Activated CD4-positive, alpha-beta T cell treated with anti-CD3 and anti-CD28 coated beads for 36 hours (primary cell): ENCODE results near the gene SOAT2. TPM values are rescaled to one million over a fixed set of nuclear protein-coding genes. Genes with fewer than 3 reads are reported as not detected.

Experiments
- ATAC-seq: fragments of 200-7000 bp; cut with Tn5 transposase; one replicate; pipeline ENCODE4 v1.10.0; 2021; ENCODE audit warnings: mild to moderate bottlenecking, moderate library complexity
- CTCF ChIA-PET: fragments of 350-600 bp; sonication (Branson Sonifier 250); formaldehyde crosslinking; loops from one replicate; lab custom pipeline; 2021; ENCODE audit warnings: antibody characterized with exemption; lab: Charles Lee
- POLR2A ChIA-PET: fragments of 350-600 bp; sonication (Branson Sonifier 250); formaldehyde crosslinking; loops from one replicate; lab custom pipeline; 2021; ENCODE audit warnings: antibody characterized with exemption, inconsistent platforms; lab: Charles Lee
- DNase-seq: peaks from one replicate; pipeline ENCODE4 v3.0.0-alpha.2; 2020
- H3K27ac Mint-ChIP-seq: one replicate; pipeline ENCODE4 v1.8.0; 2021; ENCODE audit warnings: mixed read lengths
- H3K27me3 Mint-ChIP-seq: one replicate; pipeline ENCODE4 v1.8.0; 2021; ENCODE audit warnings: mixed read lengths
- H3K36me3 Mint-ChIP-seq: one replicate; pipeline ENCODE4 v1.8.0; 2021; ENCODE audit warnings: low read depth, mixed read lengths
- H3K4me1 Mint-ChIP-seq: one replicate; pipeline ENCODE4 v1.8.0; 2021; ENCODE audit warnings: mixed read lengths
- H3K4me3 Mint-ChIP-seq: one replicate; pipeline ENCODE4 v1.8.0; 2021; ENCODE audit warnings: mild to moderate bottlenecking, moderate library complexity, mixed read lengths
- H3K9me3 Mint-ChIP-seq: one replicate; pipeline ENCODE4 v1.8.0; 2021; ENCODE audit warnings: low read depth, mixed read lengths
- intact Hi-C, 2 experiments: fragments of 100-400 bp; cut with DNase I in 1 of 2; cut with micrococcal nuclease in 1 of 2; formaldehyde crosslinking; loops; one replicate each; pipeline versions ENCODE4 v1.14.2 to v1.15.1; 2022 to 2024; cut with DNase I, micrococcal nuclease
- total RNA-seq, 2 experiments: library from RNA; stranded (reverse); gene quantifications; one replicate each; pipeline ENCODE4 v1.2.3, GENCODE V29; 2021

The SOAT2 gene
- total RNA-seq, 2 experiments from 2014 or later = 0.57 to 0.79 TPM

DNA sequence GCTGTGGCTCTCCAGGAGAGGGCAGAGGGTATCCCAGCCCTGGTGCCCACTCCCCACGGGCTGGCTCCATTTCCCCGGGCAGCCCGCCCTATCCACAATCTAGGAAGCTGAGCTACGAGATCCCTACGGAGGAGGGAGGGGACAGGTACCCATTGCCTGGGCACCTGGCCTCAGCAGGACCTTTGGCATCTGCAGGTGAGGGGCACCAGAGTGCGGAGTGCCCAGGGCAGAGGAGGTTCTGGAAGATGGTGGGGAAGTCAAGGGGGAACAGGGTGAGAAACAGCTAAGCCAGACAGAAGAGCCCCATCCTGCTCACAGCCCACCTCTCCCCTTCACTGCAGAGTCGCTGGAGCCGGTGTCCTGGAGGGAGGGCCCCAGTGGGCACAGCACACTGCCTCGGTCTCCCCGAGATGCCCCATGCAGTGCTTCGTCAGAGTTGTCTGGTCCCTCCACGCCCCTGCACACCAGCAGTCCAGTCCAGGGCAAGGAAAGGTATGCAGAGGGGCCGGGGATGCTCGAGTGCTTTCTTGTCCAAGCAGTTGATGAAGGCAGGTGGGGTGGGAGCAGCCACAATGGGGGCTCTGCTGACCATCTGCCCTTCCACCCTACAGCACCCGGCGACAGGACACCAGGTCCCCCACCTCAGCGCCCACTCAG lies 43.1 kb upstream of the SOAT2 start:
- Mint-ChIP-seq H3K27me3 (no peaks in the 10 kb centered on the region), H3K4me3 (no peak overlapping the region), H3K9me3 (no peaks in the 10 kb centered on the region), H3K4me1 (no peaks in the 10 kb centered on the region), H3K27ac (no peak overlapping the region), H3K36me3 (peaks cover 6% of the 10 kb centered on the region)
- CTCF ChIA-PET = interaction anchor here (9.3 to 15.8 kb wide), 2 partner anchors 21 to 40 kb away, joined by 155 to 277 read pairs; partner anchors contain the start of genes IGFBP6, SOAT2 and SPRYD3
- ATAC-seq (no peak), DNase-seq (peak; percentile 4)
- intact Hi-C loops = loop anchor here in 1 of 2 experiments (10.0 kb wide), 1 partner anchor 135 kb away; no protein-coding TSS in a partner anchor
- POLR2A ChIA-PET = no interaction called here

DNA sequence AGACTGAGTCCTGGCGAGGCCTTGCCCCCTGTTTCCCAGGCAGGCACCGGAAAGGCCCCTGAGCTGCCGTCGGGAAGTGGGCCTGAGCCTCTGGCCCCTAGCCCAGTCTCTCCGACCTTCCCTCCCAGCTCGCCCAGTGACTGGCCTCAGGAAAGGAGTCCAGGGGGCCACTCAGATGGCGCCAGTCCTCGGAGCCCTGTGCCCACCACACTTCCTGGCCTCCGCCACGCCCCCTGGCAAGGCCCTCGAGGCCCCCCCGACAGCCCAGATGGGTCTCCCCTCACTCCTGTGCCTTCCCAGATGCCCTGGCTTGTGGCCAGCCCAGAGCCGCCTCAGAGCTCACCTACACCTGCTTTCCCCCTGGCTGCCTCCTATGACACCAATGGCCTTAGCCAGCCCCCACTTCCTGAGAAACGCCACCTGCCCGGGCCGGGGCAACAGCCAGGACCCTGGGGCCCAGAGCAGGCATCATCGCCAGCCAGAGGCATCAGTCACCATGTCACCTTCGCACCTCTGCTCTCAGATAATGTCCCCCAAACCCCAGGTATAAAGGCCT lies 42.5 kb upstream of the SOAT2 start:
- ChIA-PET CTCF (interaction anchor here (0.6 to 15.8 kb wide), 4 partner anchors 20 to 823 kb away, joined by 3 to 277 read pairs (median 80); partner anchors contain the start of genes IGFBP6, SOAT2 and SPRYD3), POLR2A (no interaction called here)
- peak; percentile 4 for DNase-seq
- Mint-ChIP-seq H3K36me3 (peaks cover 8% of the 10 kb centered on the region), H3K9me3 (no peaks in the 10 kb centered on the region), H3K4me3 (no peak overlapping the region), H3K4me1 (no peaks in the 10 kb centered on the region), H3K27me3 (no peaks in the 10 kb centered on the region), H3K27ac (no peak overlapping the region)
- ATAC-seq = no peak
- intact Hi-C loops = loop anchor here in 1 of 2 experiments (10.0 kb wide), 1 partner anchor 134 kb away; no protein-coding TSS in a partner anchor

DNA sequence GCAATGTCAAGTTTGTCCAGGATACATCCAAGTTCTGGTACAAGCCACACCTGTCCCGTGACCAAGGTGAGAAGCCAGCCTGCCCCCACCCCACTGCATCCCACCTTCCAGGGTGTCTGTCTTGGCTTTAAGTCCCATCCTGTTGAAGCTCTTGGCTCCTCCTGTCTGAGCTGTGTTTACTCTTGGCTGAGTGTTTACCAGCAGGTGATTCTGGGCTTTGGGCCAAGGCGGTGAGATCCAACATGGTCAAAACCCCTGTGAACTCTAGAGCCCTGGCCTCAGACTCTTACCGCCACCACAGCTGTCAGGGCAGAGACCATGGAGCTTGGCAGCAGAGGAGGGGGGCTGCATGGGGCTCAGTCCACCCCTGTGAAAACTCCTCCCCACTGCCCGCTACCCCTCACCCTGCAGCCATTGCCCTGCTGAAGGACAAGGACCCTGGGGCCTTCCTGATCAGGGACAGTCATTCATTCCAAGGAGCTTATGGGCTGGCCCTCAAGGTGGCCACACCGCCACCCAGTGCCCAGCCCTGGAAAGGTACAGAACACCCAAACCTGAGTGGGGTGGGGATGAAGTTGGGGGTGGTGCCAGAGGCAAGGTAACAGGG lies 41.8 kb upstream of the SOAT2 start:
- no peaks in the 10 kb centered on the region for H3K27me3 Mint-ChIP-seq
- CTCF ChIA-PET = interaction anchor here (0.6 to 15.8 kb wide), 5 partner anchors 19 to 822 kb away, joined by 3 to 277 read pairs (median 4); partner anchors contain the start of genes IGFBP6, SOAT2 and SPRYD3
- ATAC-seq (peak; percentile 60), DNase-seq (peak; percentile 31)
- peaks cover 15% of the 10 kb centered on the region for H3K36me3 Mint-ChIP-seq
- peaks cover 4% of the 10 kb centered on the region for H3K4me1 Mint-ChIP-seq
- H3K27ac Mint-ChIP-seq = no peak overlapping the region
- POLR2A ChIA-PET = interaction anchor here (0.6 kb wide), 1 partner anchor 29 kb away, joined by 4 read pairs; no protein-coding TSS in a partner anchor
- no peak overlapping the region for H3K4me3 Mint-ChIP-seq
- no peaks in the 10 kb centered on the region for H3K9me3 Mint-ChIP-seq
- intact Hi-C loops = loop anchor here in 1 of 2 experiments (10.0 kb wide), 1 partner anchor 133 kb away; no protein-coding TSS in a partner anchor

DNA sequence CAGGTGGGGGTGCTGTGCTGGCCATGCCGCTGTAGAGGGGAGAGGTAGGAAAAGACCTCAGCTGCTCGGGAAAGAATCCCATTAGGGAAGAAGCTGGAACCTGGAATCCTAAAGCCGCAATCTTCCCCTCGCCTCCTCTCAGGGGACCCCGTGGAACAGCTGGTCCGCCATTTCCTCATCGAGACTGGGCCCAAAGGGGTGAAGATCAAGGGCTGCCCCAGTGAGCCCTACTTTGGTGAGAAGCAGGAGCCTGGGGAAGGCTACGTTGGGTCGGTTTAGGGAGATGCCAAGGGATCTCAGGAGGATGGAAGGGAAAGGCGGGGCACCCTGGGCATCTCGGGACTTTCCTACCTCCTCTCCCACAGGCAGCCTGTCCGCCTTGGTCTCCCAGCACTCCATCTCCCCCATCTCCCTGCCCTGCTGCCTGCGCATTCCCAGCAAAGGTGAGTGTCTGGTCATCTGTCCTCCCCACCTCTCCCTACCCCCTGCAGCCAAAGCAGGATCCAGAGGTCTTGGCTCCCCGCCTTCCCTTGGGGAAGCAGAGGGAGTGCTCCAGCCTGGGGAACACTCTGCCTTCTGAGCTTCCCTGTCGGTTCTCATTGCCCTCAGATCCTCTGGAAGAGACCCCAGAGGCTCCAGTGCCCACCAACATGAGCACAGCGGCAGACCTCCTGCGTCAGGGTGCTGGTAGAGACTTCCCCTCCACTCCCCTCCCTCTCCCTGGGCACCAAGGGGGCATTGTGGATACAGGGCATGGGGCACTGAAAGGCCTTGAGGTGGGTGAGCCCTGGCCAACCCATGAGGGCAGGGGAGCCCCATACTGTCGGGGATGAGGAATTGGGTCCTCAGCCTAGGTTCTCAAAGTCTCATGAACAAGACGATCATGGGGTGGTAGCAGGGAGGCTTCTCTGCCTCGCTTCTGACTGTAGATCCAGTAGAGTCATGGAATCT lies 41.0 kb upstream of the SOAT2 start:
- no peaks in the 10 kb centered on the region for H3K27me3 Mint-ChIP-seq
- peaks cover 16% of the 10 kb centered on the region for H3K36me3 Mint-ChIP-seq

DNA sequence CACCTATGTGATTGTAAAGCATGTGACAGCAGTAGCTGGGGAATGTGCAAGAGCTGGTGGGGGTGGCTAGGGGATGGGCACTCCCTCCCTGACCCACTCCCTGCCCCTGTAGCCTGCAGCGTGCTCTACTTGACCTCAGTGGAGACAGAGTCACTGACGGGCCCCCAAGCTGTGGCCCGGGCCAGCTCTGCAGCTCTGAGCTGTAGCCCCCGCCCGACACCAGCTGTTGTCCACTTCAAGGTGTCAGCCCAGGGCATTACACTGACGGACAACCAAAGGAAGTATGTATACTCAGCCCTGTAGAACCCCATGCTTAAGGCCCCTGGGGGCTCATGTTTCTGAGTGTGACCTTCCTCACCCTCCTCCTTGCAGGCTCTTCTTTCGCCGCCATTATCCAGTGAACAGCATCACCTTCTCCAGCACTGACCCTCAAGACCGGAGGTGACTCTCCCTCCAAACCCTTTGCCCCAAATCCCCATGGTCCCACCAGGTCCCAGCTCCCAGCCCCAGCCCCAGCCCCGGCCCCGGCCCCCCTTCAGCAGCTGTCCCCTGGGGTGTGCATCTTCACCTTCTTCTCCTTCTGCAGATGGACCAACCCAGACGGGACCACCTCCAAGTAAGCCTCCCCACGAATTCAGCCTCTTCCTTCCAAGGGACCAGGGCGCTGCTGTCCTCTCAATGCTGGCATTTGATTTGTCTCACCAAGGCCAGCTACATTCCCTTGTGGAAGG lies 40.1 kb upstream of the SOAT2 start:
- Mint-ChIP-seq H3K36me3 (peaks cover 16% of the 10 kb centered on the region), H3K27ac (no peak overlapping the region), H3K9me3 (no peaks in the 10 kb centered on the region), H3K4me1 (peaks cover 7% of the 10 kb centered on the region), H3K4me3 (no peak overlapping the region), H3K27me3 (no peaks in the 10 kb centered on the region)
- ChIA-PET POLR2A (no interaction called here), CTCF (interaction anchor here (0.5 to 15.8 kb wide), 4 partner anchors 18 to 509 kb away, joined by 3 to 277 read pairs (median 80); partner anchors contain the start of genes IGFBP6, SOAT2 and SPRYD3)
- intact Hi-C loops = loop anchor here in 1 of 2 experiments (10.0 kb wide), 1 partner anchor 132 kb away; no protein-coding TSS in a partner anchor
- DNase-seq (peak; percentile 3), ATAC-seq (no peak)

More for the DNA sequence above, 41.0 kb upstream of the SOAT2 start:
- H3K9me3 Mint-ChIP-seq = no peaks in the 10 kb centered on the region
- ChIA-PET POLR2A (interaction anchor here (0.6 kb wide), 1 partner anchor 28 kb away, joined by 4 read pairs; no protein-coding TSS in a partner anchor), CTCF (interaction anchor here (0.5 to 15.8 kb wide), 4 partner anchors 19 to 510 kb away, joined by 3 to 277 read pairs (median 79); partner anchors contain the start of genes IGFBP6, SOAT2 and SPRYD3)
- intact Hi-C loops = loop anchor here in 1 of 2 experiments (10.0 kb wide), 1 partner anchor 133 kb away; no protein-coding TSS in a partner anchor
- ATAC-seq (no peak), DNase-seq (peak; percentile 3)
- H3K4me1 Mint-ChIP-seq = peaks cover 7% of the 10 kb centered on the region
- H3K27ac Mint-ChIP-seq = no peak overlapping the region
- no peak overlapping the region for H3K4me3 Mint-ChIP-seq

DNA sequence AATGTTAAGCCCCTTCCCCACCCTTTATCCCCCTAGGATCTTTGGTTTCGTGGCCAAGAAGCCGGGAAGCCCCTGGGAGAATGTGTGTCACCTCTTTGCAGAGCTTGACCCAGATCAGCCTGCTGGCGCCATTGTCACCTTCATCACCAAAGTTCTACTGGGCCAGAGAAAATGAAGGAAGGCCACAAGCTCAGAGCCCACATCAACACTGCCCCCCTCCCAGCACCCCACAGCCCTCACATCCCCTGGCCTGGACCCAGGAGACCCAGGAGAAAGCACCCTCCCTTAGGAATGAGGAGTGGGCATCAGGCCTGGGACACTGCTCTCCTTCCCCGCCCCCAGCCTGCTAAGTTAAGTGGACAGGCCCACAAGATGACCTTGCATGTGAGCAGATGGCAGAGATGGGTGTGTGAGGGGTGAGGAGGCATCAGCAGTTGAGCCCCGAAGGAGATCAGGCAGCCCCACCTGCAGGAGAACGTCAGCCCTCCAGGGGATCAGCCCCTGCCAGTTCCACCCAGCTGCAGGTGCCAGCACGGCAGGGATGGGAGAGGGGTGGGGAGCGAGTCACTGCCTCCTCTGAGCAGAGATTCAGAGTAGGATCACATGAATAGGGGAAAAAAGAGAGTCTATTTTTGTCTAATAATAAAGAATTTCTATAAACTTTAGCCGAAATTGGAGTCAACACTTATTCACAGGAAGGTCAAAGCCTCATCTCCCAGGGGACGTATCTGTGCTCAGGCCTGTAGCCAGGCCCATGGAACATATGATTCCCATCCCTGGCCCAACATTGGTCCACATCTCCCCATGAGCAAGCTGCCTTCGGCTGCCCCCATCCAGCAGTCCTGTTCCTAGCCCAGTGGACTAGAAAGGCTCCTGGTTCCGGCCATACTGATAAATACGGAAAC lies 39.3 kb upstream of the SOAT2 start:
- intact Hi-C loops = loop anchor here in 1 of 2 experiments (10.0 kb wide), 1 partner anchor 131 kb away; no protein-coding TSS in a partner anchor
- no peaks in the 10 kb centered on the region for H3K9me3 Mint-ChIP-seq
- CTCF ChIA-PET = interaction anchor here (0.8 to 15.8 kb wide), 6 partner anchors 9 to 179 kb away, joined by 3 to 277 read pairs (median 4); partner anchors contain the start of genes IGFBP6, SOAT2 and SPRYD3
- ATAC-seq (no peak), DNase-seq (peak; percentile 9)
- peaks cover 16% of the 10 kb centered on the region for H3K36me3 Mint-ChIP-seq
- no peak overlapping the region for H3K27ac Mint-ChIP-seq
- H3K27me3 Mint-ChIP-seq = no peaks in the 10 kb centered on the region
- no peak overlapping the region for H3K4me3 Mint-ChIP-seq
- POLR2A ChIA-PET = no interaction called here
- peaks cover 7% of the 10 kb centered on the region for H3K4me1 Mint-ChIP-seq

DNA sequence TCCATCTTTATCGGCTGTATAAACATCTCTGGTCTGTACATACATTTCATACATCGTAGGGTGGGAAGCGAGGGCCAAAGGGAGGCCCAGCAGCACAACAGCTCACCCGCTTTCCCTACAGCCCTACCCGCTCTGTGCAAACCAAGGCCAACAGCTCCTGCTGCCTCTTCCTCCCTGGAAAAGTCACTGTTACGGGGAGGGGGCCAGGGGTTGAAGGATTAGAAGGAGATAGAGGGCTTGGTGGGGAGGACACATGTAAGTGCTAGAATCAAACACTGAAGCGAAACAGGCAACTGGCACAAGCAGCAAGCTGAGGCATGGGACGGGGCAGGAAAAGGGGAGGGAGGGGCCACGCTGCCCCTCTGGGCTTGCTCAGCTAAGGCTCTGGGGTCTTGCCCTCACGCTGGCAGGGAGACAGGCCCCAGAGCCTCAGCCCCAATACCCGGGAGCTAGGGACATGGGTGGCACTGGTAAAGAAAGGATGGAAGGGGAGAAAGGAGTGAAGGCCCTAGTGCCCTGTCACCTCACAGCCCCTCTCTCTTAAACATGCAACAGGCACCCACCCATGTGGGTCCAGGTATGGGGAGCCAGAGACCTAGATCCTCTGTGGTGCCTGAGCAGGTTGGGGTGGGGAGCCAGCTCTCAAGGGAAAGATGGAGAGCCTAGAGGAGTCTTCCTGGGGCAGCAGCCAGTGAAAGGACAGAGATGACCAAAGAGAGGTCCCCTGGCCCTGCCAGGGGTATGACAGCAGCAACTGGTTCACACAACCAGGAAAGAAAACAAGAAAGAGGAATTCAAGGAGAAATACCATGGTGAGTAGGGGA lies 38.5 kb upstream of the SOAT2 start:
- ChIA-PET POLR2A (interaction anchor here (2.0 kb wide), 1 partner anchor 14 kb away, joined by 6 read pairs; the partner anchor contains the start of gene SPRYD3), CTCF (interaction anchor here (0.7 to 15.8 kb wide), 27 partner anchors 8 to 444 kb away, joined by 3 to 277 read pairs (median 6); partner anchors contain the start of genes AAAS, IGFBP6, SOAT2 and SPRYD3)
- no peaks in the 10 kb centered on the region for H3K27me3 Mint-ChIP-seq
- peaks cover 7% of the 10 kb centered on the region for H3K4me1 Mint-ChIP-seq
- peak overlapping the region; percentile 3 for H3K27ac Mint-ChIP-seq
- H3K36me3 Mint-ChIP-seq = peaks cover 20% of the 10 kb centered on the region
- no peak overlapping the region for H3K4me3 Mint-ChIP-seq
- DNase-seq = no peak
- no peaks in the 10 kb centered on the region for H3K9me3 Mint-ChIP-seq
- ATAC-seq = no peak
- intact Hi-C loops = loop anchor here in 1 of 2 experiments (10.0 kb wide), 1 partner anchor 130 kb away; no protein-coding TSS in a partner anchor

DNA sequence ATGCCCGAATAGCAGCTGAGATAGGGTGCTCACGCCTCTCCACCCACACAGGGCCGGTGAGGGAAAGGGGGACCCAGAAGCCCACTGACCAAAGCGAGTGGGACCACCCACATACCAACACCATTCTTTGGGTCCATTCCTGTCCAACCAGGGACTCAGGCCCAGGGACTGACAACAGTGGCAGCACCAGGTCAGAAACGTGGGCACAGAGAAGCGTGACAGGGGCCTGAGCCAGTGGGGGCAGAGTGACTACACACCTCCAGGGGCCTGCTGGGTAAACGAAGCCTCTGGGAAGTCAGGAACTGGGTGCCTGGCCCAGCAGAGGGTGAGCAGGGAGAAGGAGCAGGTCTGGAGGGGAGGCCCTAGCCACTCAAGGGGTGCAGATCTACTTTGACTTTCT lies 37.8 kb upstream of the SOAT2 start:
- DNase-seq (peak; percentile 4), ATAC-seq (no peak)
- Mint-ChIP-seq H3K27ac (no peak overlapping the region), H3K4me1 (peaks cover 7% of the 10 kb centered on the region), H3K4me3 (no peak overlapping the region), H3K27me3 (no peaks in the 10 kb centered on the region), H3K9me3 (no peaks in the 10 kb centered on the region), H3K36me3 (peaks cover 21% of the 10 kb centered on the region)
- CTCF ChIA-PET = interaction anchor here (0.6 to 15.8 kb wide), 42 partner anchors 8 to 443 kb away, joined by 3 to 277 read pairs (median 4); partner anchors contain the start of genes AAAS, IGFBP6, SOAT2 and SPRYD3
- POLR2A ChIA-PET = interaction anchor here (1.0 to 2.0 kb wide), 2 partner anchors 14 to 33 kb away, joined by 3 to 6 read pairs; partner anchors contain the start of gene SPRYD3
- intact Hi-C loops = loop anchor here in 1 of 2 experiments (10.0 kb wide), 1 partner anchor 129 kb away; no protein-coding TSS in a partner anchor
